K562 (cell line): ENCODE measurements around the gene TBC1D10A. TPM values are rescaled to one million over a fixed set of nuclear protein-coding genes. Genes with fewer than 3 reads are reported as not detected.

Source experiments
- ATF7 ChIP-seq: fragments of 450-650 bp; IDR thresholded peaks from 2 replicates; pipeline ENCODE4 v1.7.1; 2014; ENCODE audit warnings: mild to moderate bottlenecking, moderate library complexity
- BCOR ChIP-seq: fragments of 450-650 bp; IDR thresholded peaks from 2 replicates; pipeline ENCODE4 v1.6.1; 2016
- BRD9 ChIP-seq: fragments of 450-650 bp; IDR thresholded peaks from 2 replicates; pipeline ENCODE4 v1.6.1; 2018; ENCODE audit warnings: low read depth; ENCODE audit not compliant: partially characterized antibody
- CEBPG ChIP-seq, 3 experiments: fragments of 200-800 bp in 1 of 3; sonication (Bioruptor generic) in 1 of 3; sonication (generic) in 1 of 3; formaldehyde crosslinking in 1 of 3; IDR thresholded peaks in 2 of 3; conservative IDR thresholded peaks in 1 of 3; 2 replicates each; pipeline versions ENCODE4 v1.6.1 to v1.8.0; 2016 to 2022; ENCODE audit warnings: missing compliant biosample characterization in 2 of 3, missing genetic modification characterization in 2 of 3, mild to moderate bottlenecking in 1 of 3, missing genetic modification reagents in 1 of 3
- CTBP1 ChIP-seq: fragments of 450-650 bp; IDR thresholded peaks from 2 replicates; pipeline ENCODE4 v1.6.1; 2016; ENCODE audit warnings: borderline replicate concordance
- DPF2 ChIP-seq: fragments of 450-650 bp; IDR thresholded peaks from 2 replicates; pipeline ENCODE4 v1.6.1; 2016
- EP300 ChIP-seq: IDR thresholded peaks from 2 replicates; pipeline ENCODE4 v1.6.1; 2012; ENCODE audit warnings: low read length, improper control_type of control experiment
- ESRRA ChIP-seq: fragments of 450-650 bp; IDR thresholded peaks from 2 replicates; pipeline ENCODE4 v1.6.1; 2014; ENCODE audit warnings: low read depth, mild to moderate bottlenecking, moderate library complexity, borderline replicate concordance
- FOXK2 ChIP-seq, 2 experiments: fragments of 450-650 bp; IDR thresholded peaks in 1 of 2; conservative IDR thresholded peaks in 1 of 2; 2 replicates each; pipeline ENCODE4 v1.6.1; 2016; ENCODE audit warnings: low read depth in 2 of 2, mild to moderate bottlenecking in 1 of 2
- FOXM1 ChIP-seq, 2 experiments: fragments of 450-650 bp in 1 of 2; sonication (generic) in 1 of 2; formaldehyde crosslinking in 1 of 2; IDR thresholded peaks; 2 replicates each; pipeline versions ENCODE4 v1.6.1 to v1.9.0; 2017 to 2022; ENCODE audit warnings: low read depth in 2 of 2, mild to moderate bottlenecking in 2 of 2, missing genetic modification reagents in 1 of 2, moderate library complexity in 1 of 2
- IRF1 ChIP-seq: sonication (generic); formaldehyde crosslinking; IDR thresholded peaks from 2 replicates; pipeline ENCODE4 v1.8.0; 2022; ENCODE audit warnings: missing genetic modification reagents, mild to moderate bottlenecking, borderline replicate concordance
- KDM1A ChIP-seq, 2 experiments: fragments of 450-650 bp; IDR thresholded peaks; 2 replicates each; pipeline ENCODE4 v1.6.1; 2016; ENCODE audit warnings: mild to moderate bottlenecking in 2 of 2
- KLF16 ChIP-seq: IDR thresholded peaks from 2 replicates; pipeline ENCODE4 v1.6.1; 2016; ENCODE audit warnings: antibody characterized with exemption
- L3MBTL2 ChIP-seq: fragments of 450-650 bp; IDR thresholded peaks from 2 replicates; pipeline ENCODE4 v1.6.1; 2016; ENCODE audit warnings: mild to moderate bottlenecking, moderate library complexity
- NCOA6 ChIP-seq: fragments of 450-650 bp; IDR thresholded peaks from 2 replicates; pipeline ENCODE4 v1.6.1; 2017; ENCODE audit warnings: mild to moderate bottlenecking
- NFE2 ChIP-seq: IDR thresholded peaks from 2 replicates; pipeline ENCODE4 v1.6.1; 2014; ENCODE audit warnings: antibody characterized with exemption, low read depth
- PHF21A ChIP-seq: fragments of 450-650 bp; IDR thresholded peaks from 2 replicates; pipeline ENCODE4 v1.6.1; 2017; ENCODE audit warnings: low read depth, borderline replicate concordance
- RCOR1 ChIP-seq, 2 experiments: IDR thresholded peaks; 2 replicates each; pipeline ENCODE4 v1.6.1; 2012; ENCODE audit warnings: low read depth in 2 of 2, low read length in 2 of 2, borderline replicate concordance in 1 of 2, improper control_type of control experiment in 1 of 2
- SMAD4 ChIP-seq: fragments of 250-450 bp; sonication (Bioruptor Pico); conservative IDR thresholded peaks from 2 replicates; pipeline ENCODE4 v1.8.0; 2021; ENCODE audit warnings: inconsistent platforms, mild to moderate bottlenecking, moderate library complexity
- SMARCA4 ChIP-seq: fragments of 450-650 bp; IDR thresholded peaks from 2 replicates; pipeline ENCODE4 v1.6.1; 2016
- TCF3 ChIP-seq: sonication (generic); formaldehyde crosslinking; IDR thresholded peaks from 2 replicates; pipeline ENCODE4 v1.4.0; 2020; ENCODE audit warnings: mild to moderate bottlenecking, missing genetic modification reagents
- TEAD4 ChIP-seq, 2 experiments: sonication (generic) in 1 of 2; formaldehyde crosslinking in 1 of 2; IDR thresholded peaks; 2 replicates each; pipeline versions ENCODE4 v1.6.1 to v1.8.0; 2012 to 2022; ENCODE audit warnings: borderline replicate concordance in 1 of 2, inconsistent platforms in 1 of 2, low read length in 1 of 2, mild to moderate bottlenecking in 1 of 2, missing genetic modification reagents in 1 of 2
- U2AF2 ChIP-seq: fragments of 200-400 bp; formaldehyde crosslinking; optimal IDR thresholded peaks from 2 replicates; pipeline ENCODE3; 2017; ENCODE audit warnings: low read depth, mild to moderate bottlenecking, low read length
- VEZF1 ChIP-seq: fragments of 200-800 bp; sonication (Bioruptor generic); IDR thresholded peaks from 2 replicates; pipeline ENCODE4 v1.6.1; 2017; ENCODE audit warnings: missing genetic modification characterization, missing compliant biosample characterization
- ZNF655 ChIP-seq: fragments of 250-450 bp; sonication (Bioruptor Pico); IDR thresholded peaks from 2 replicates; pipeline ENCODE4 v1.5.0; 2021
- ZNF830 ChIP-seq: fragments of 250-450 bp; sonication (Bioruptor Pico); IDR thresholded peaks from 2 replicates; pipeline ENCODE4 v1.5.0; 2021; ENCODE audit warnings: mild to moderate bottlenecking
- polyA plus RNA-seq, 8 experiments: library from polyadenylated mRNA; depleted of rRNA in 4 of 8; stranded (reverse) in 5 of 8; unstranded in 3 of 8; fragments of >200 nt; fragmentation: Nextera tagmentation in 2 of 8; fragmentation: Illumina TruSeq in 1 of 8; extraction: Ambion mirVana in 2 of 8; extraction: Trizol in 1 of 8; gene quantifications; 2 replicates each; pipeline versions ENCODE4 v1.2.1 to v1.2.3, GENCODE V29; 2011 to 2014; ENCODE audit warnings: inconsistent platforms in 1 of 8, missing spikeins in 1 of 8
- total RNA-seq, 7 experiments: library from RNA; depleted of rRNA in 6 of 7; stranded (reverse); fragments of >200 nt in 6 of 7; fragmentation: Illumina TruSeq in 2 of 7; extraction: Trizol in 2 of 7; gene quantifications; 2 replicates each; pipeline versions ENCODE4 v1.2.1 to v1.2.3, GENCODE V29; 2011 to 2021; ENCODE audit warnings: low replicate concordance in 1 of 7

Gene TBC1D10A
- total and polyA plus RNA-seq, 9 of the 15 experiments (the other 6 are each of a cell fraction or from before 2014, with no cell fraction given) = 0.13 to 10.4 (median 4.6) TPM

GRCh38 chr22:30327864-30328345 is 1.2 kb upstream of the TBC1D10A start (continued):
- TF ChIP-seq CTBP1 (peak; percentile 39; the same call in 1 of the 2 replicates), BRD9 (no peak), TCF3 (CRISPR knock-in tag) (no peak), BCOR (peak; percentile 89), KLF16 (no peak), ZNF830 (CRISPR knock-in tag) (no peak), FOXK2 (conservative IDR thresholded peaks at IDR 0.05 in 1 of 2, IDR thresholded peaks at IDR 0.05 in 1 of 2; ENCODE audit: low read depth in 2 of 2) (peak in 1 of 2 experiments; percentile 22; a peak in 1 of 4 replicates), NCOA6 (no peak), SMAD4 (CRISPR knock-in tag) (0 out of 2 replicates have a peak, but pooled peaks have one; percentile 11), L3MBTL2 (0 out of 2 replicates have a peak, but pooled peaks have one; percentile 31), EP300 (peak; percentile 65; the same call in 1 of the 2 replicates), RCOR1 (IDR thresholded peaks at IDR 0.05; ENCODE audit: borderline replicate concordance in 1 of 2, low read depth in 2 of 2, low read length in 2 of 2) (peak in 1 of 2 experiments; percentile 49; a peak in 2 of 4 replicates), ZNF655 (CRISPR knock-in tag) (no peak), DPF2 (0 out of 2 replicates have a peak, but pooled peaks have one; percentile 8), VEZF1 (peak; percentile 14; the same call in 1 of the 2 replicates), FOXM1 (IDR thresholded peaks at IDR 0.05; ENCODE audit: low read depth) (peak; percentile 38; the same call in 1 of the 2 replicates), FOXM1 (CRISPR knock-in tag; IDR thresholded peaks at IDR 0.05; ENCODE audit: low read depth) (no peak), IRF1 (CRISPR knock-in tag) (no peak), PHF21A (0 out of 2 replicates have a peak, but pooled peaks have one; percentile 21), ESRRA (peak; percentile 54; the same call in 1 of the 2 replicates), U2AF2 (no peak), CEBPG (CRISPR knock-in tag; IDR thresholded peaks at IDR 0.05) (peak; percentile 60), CEBPG (tag; conservative IDR thresholded peaks at IDR 0.05 in 1 of 2, IDR thresholded peaks at IDR 0.05 in 1 of 2) (peak; percentile 9 to 78; a peak in 2 of 4 replicates), SMARCA4 (peak; percentile 27; the same call in 1 of the 2 replicates), ATF7 (peak; percentile 28; the same call in 1 of the 2 replicates), TEAD4 (IDR thresholded peaks at IDR 0.05; ENCODE audit: low read length) (no peak), TEAD4 (CRISPR knock-in tag; IDR thresholded peaks at IDR 0.05; ENCODE audit: borderline replicate concordance) (no peak), NFE2 (peak; percentile 38; the same call in 1 of the 2 replicates), KDM1A (IDR thresholded peaks at IDR 0.05) (peak; percentile 72 to 78)
